HFFc6 (cell line): Measurements from ENCODE around the gene ZDHHC1. TPM values are rescaled to one million over a fixed set of nuclear protein-coding genes. Genes with fewer than 3 reads are reported as not detected.
"Not testable (repeated sequence)": the region's sequence is repeated elsewhere in the genome, so short reads cannot be mapped to it uniquely, and the experiment has no call there.

Experiments used
- DNase-seq: peaks from one replicate; pipeline ENCODE4 v3.0.0-alpha.2; 2018
- H3K27ac Mint-ChIP-seq: 2 replicates; pipeline ENCODE4 v1.8.0; 2020; ENCODE audit warnings: mild to moderate bottlenecking, mixed read lengths
- H3K27me3 Mint-ChIP-seq: 2 replicates; pipeline ENCODE4 v1.8.0; 2021; ENCODE audit warnings: mild to moderate bottlenecking, moderate library complexity, mixed read lengths; ENCODE audit not compliant: insufficient read depth
- H3K36me3 Mint-ChIP-seq: 2 replicates; pipeline ENCODE4 v1.8.0; 2021; ENCODE audit warnings: low read depth, mixed read lengths
- H3K4me1 Mint-ChIP-seq: 2 replicates; pipeline ENCODE4 v1.8.0; 2020; ENCODE audit warnings: low read depth, mixed read lengths
- H3K4me3 Mint-ChIP-seq: 2 replicates; pipeline ENCODE4 v1.8.0; 2020; ENCODE audit warnings: mild to moderate bottlenecking, moderate library complexity, mixed read lengths
- H3K9me3 Mint-ChIP-seq: 2 replicates; pipeline ENCODE4 v1.8.0; 2020; ENCODE audit warnings: mild to moderate bottlenecking, mixed read lengths
- total RNA-seq, 6 experiments: library from RNA; stranded (reverse); fragmentation: NEBNext Ultra II Directional; extraction: Animal tissue kit (Norgen Biotek cat#: 25700); gene quantifications; 2 replicates in 1 of 6; 3 replicates in 5 of 6; pipeline ENCODE4 v1.2.3, GENCODE V29; 2021
- TF ChIP-seq, protein P1 (sequence below): fragments of 200-600 bp; sonication (generic); IDR thresholded peaks from 2 replicates; pipeline ENCODE4 v1.5.0; 2021; ENCODE audit warnings: antibody characterized with exemption, mild to moderate bottlenecking

Gene ZDHHC1
- total RNA-seq, 6 experiments from 2014 or later = 2.1 to 5.4 (median 2.8) TPM

DNA sequence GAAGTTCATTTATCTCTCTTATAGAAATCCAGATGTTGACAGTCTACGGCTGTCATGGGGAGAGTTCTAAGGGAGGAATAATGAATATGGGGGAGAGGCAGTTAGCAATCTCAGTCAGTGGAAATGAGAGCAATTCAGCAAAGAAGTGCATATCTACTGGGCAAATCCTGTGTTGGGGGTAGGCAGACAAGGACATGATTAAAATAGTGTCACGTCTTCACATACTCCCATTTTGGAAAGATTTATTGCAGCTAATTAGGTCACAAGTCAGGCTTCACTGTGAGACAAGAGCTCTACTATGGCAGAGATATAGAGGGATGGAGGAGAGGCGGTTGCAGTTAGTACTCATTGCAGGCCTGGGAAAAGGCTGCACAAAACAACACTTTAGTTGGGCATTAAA, 59.9 kb downstream of the ZDHHC1 start:
- Mint-ChIP-seq H3K27me3 (peaks cover 23% of the 10 kb centered on the region), H3K4me3 (no peak overlapping the region), H3K9me3 (no peaks in the 10 kb centered on the region), H3K4me1 (no peaks in the 10 kb centered on the region), H3K27ac (no peak overlapping the region), H3K36me3 (no peaks in the 10 kb centered on the region)
- TF ChIP-seq, protein P1, sequence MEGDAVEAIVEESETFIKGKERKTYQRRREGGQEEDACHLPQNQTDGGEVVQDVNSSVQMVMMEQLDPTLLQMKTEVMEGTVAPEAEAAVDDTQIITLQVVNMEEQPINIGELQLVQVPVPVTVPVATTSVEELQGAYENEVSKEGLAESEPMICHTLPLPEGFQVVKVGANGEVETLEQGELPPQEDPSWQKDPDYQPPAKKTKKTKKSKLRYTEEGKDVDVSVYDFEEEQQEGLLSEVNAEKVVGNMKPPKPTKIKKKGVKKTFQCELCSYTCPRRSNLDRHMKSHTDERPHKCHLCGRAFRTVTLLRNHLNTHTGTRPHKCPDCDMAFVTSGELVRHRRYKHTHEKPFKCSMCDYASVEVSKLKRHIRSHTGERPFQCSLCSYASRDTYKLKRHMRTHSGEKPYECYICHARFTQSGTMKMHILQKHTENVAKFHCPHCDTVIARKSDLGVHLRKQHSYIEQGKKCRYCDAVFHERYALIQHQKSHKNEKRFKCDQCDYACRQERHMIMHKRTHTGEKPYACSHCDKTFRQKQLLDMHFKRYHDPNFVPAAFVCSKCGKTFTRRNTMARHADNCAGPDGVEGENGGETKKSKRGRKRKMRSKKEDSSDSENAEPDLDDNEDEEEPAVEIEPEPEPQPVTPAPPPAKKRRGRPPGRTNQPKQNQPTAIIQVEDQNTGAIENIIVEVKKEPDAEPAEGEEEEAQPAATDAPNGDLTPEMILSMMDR = no peak
- no peak for DNase-seq

DNA sequence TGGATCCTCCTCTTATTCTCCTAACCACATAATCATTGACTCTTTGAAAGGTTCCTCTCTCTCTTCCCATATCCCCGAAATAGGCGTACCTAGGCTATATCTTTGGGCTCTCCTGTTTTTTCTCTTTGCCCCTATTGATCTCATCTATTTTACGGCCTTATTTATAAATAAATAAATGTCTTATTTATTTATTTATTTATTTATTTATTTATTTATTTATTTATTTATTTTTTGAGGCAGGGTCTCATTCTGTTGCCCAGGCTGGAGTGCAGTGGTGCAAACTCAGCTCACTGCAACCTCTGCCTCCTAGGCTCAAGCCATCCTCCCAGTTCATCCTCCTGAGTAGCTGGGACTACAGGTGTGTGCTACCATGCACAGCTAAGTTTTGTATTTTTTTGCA, 63.8 kb downstream of the ZDHHC1 start:
- not testable (repeated sequence) for H3K4me3 Mint-ChIP-seq, H3K36me3 Mint-ChIP-seq, H3K9me3 Mint-ChIP-seq, DNase-seq, H3K4me1 Mint-ChIP-seq, H3K27ac Mint-ChIP-seq
- peaks cover 12% of the 10 kb centered on the region for H3K27me3 Mint-ChIP-seq

DNA sequence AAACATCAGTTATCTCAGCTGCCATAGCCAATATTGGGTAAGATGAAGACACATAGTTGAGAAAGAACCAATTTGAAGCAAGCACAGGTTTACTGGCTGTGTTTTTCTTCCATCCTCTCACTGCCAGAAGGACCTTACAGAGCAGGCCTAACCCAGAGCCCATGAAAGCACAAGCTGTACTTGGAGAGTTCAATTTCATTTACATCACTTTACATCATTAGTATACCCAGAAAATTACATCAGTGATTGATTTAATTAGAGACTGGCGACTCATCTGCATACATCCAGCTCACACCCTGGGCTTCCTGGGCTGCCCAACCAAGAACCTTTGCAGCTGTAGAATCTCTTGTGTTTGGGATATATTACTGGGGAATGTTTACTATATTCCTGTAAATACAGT, 66.0 kb downstream of the ZDHHC1 start:
- no peaks in the 10 kb centered on the region for H3K36me3 Mint-ChIP-seq
- H3K27ac Mint-ChIP-seq = no peak overlapping the region
- H3K4me1 Mint-ChIP-seq = no peaks in the 10 kb centered on the region
- H3K27me3 Mint-ChIP-seq = peaks cover 12% of the 10 kb centered on the region; the same call in 1 of the 2 replicates
- no peak overlapping the region for H3K4me3 Mint-ChIP-seq
- H3K9me3 Mint-ChIP-seq = no peaks in the 10 kb centered on the region
- TF ChIP-seq, protein P1 = no peak
- no peak for DNase-seq

DNA sequence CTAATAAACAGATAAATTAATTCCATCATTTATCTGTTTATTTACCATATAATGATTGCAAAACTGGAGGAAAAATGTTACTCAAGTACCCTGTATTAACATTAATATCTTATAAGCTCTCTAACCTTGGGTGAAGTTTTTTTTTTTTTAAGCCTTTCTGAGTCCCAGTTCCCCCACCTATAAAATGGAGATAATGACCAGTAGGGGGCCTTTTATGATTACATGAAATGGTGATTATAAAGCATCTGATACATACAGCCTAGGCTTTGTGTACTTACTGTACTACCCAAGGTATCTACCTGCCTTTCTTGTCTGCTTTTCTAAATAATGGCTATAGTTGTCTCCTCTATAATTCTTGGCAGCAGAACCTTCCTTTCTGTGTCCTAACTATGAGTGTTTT, 67.1 kb downstream of the ZDHHC1 start:
- H3K36me3 Mint-ChIP-seq = no peaks in the 10 kb centered on the region
- peaks cover 11% of the 10 kb centered on the region; the same call in 1 of the 2 replicates for H3K27me3 Mint-ChIP-seq
- no peaks in the 10 kb centered on the region for H3K9me3 Mint-ChIP-seq
- H3K4me3 Mint-ChIP-seq = no peak overlapping the region
- TF ChIP-seq, protein P1 = peak; percentile 78
- DNase-seq = peak; percentile 3
- no peaks in the 10 kb centered on the region for H3K4me1 Mint-ChIP-seq
- H3K27ac Mint-ChIP-seq = no peak overlapping the region

DNA sequence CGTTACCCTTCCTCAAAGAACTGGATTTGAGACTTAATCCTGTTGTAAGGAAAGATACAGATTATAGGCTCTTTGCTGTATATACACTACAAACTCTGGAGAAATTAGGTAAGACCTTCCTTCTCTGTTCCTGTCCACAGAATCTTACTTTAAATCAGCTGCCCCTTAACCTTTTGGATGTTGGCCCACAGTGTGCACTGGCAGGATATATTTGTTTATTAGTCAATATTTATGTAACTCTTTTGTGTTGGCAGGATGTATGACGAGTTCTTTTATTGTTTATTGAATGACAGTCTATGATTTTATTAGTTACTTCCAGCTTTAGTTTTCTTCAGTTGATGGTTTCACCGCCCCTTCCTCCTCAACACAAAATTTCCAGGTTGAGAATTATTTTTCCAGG, 69.9 kb downstream of the ZDHHC1 start:
- DNase-seq = no peak
- no peaks in the 10 kb centered on the region for H3K36me3 Mint-ChIP-seq
- H3K4me3 Mint-ChIP-seq = no peak overlapping the region
- H3K4me1 Mint-ChIP-seq = no peaks in the 10 kb centered on the region
- no peaks in the 10 kb centered on the region; the same call in 1 of the 2 replicates for H3K27me3 Mint-ChIP-seq
- H3K27ac Mint-ChIP-seq = no peak overlapping the region
- H3K9me3 Mint-ChIP-seq = no peaks in the 10 kb centered on the region
- TF ChIP-seq, protein P1 = no peak

DNA sequence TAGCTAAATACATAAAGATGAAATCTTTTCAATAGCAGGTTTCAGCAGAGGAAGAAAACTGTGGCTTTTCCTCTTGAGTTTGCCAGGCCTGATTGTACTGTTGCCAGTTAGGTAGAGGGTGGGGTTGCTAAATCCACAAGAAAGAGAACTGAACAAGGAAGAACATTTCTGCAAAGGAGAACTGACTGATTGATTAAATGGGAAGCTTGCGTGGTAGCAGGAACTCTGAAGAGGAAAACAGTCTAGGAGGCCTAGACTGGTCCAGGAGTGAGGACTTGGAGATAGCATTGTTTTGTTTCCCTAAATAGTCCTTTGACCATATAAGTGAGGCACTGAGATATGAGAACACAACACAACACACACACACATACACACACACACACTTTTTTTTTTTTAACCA, 70.9 kb downstream of the ZDHHC1 start:
- H3K4me3 Mint-ChIP-seq = no peak overlapping the region
- no peak overlapping the region for H3K27ac Mint-ChIP-seq
- no peaks in the 10 kb centered on the region for H3K36me3 Mint-ChIP-seq
- H3K9me3 Mint-ChIP-seq = no peaks in the 10 kb centered on the region
- no peak for DNase-seq
- TF ChIP-seq, protein P1 = no peak
- H3K27me3 Mint-ChIP-seq = no peaks in the 10 kb centered on the region; the same call in 1 of the 2 replicates
- no peaks in the 10 kb centered on the region for H3K4me1 Mint-ChIP-seq

Other genes starting within 250 kb of the ZDHHC1 start
- gene NOL3, start 245.9 kb downstream of the ZDHHC1 start, total RNA-seq = 10 to 100 TPM; 16.1 to 20.1 (median 17.7) TPM
- 10 to 100 TPM in 5 of 6 experiments, 1 to 10 TPM in 1; 9.6 to 13.8 (median 11.6) TPM for gene MATCAP1, start 232.5 kb downstream of the ZDHHC1 start, total RNA-seq
- gene EXOC3L1, start 226.3 kb downstream of the ZDHHC1 start, total RNA-seq = under 1 TPM in 1 of 6 experiments, not detected in 5; 0.18 TPM
- gene E2F4, start 224.3 kb downstream of the ZDHHC1 start, total RNA-seq = 10 to 100 TPM; 52.9 to 64.7 (median 61.0) TPM
- 1 to 10 TPM in 3 of 6 experiments, under 1 TPM in 3; 0.79 to 1.3 (median 1.1) TPM for gene ELMO3, start 217.3 kb downstream of the ZDHHC1 start, total RNA-seq
- gene TMEM208, start 189.3 kb downstream of the ZDHHC1 start, total RNA-seq = 10 to 100 TPM; 50.9 to 67.8 (median 58.4) TPM
- 10 to 100 TPM; 46.3 to 55.9 (median 51.1) TPM for gene FHOD1, start 169.0 kb downstream of the ZDHHC1 start, total RNA-seq
- 1 to 10 TPM; 3.3 to 4.2 (median 3.7) TPM for gene SLC9A5, start 167.5 kb downstream of the ZDHHC1 start, total RNA-seq
- gene PLEKHG4, start 136.9 kb downstream of the ZDHHC1 start, total RNA-seq = 10 to 100 TPM in 5 of 6 experiments, 1 to 10 TPM in 1; 8.6 to 14.1 (median 13.0) TPM
- not detected for gene KCTD19, start 89.7 kb downstream of the ZDHHC1 start, total RNA-seq
- not detected for gene LRRC36, start 89.7 kb downstream of the ZDHHC1 start, total RNA-seq
- gene TPPP3, start 23.0 kb downstream of the ZDHHC1 start, total RNA-seq = under 1 TPM in 2 of 6 experiments, not detected in 4; 0.21 to 0.28 TPM
- not detected for gene HSD11B2, start 14.6 kb upstream of the ZDHHC1 start, total RNA-seq
- 100 to 1,000 TPM; 102 to 130 (median 118) TPM for gene ATP6V0D1, start 64.7 kb upstream of the ZDHHC1 start, total RNA-seq
- gene AGRP, start 67.1 kb upstream of the ZDHHC1 start, total RNA-seq = not detected
- gene RIPOR1, start 112.4 kb upstream of the ZDHHC1 start, total RNA-seq = 100 to 1,000 TPM in 1 of 6 experiments, 10 to 100 TPM in 5; 72.2 to 101 (median 82.9) TPM
- gene CTCF, start 146.0 kb upstream of the ZDHHC1 start, total RNA-seq = 10 to 100 TPM; 22.6 to 31.1 (median 29.4) TPM
- 1 to 10 TPM; 1.6 to 2.7 (median 1.8) TPM for gene CARMIL2, start 228.7 kb upstream of the ZDHHC1 start, total RNA-seq
- gene ACD, start 243.8 kb upstream of the ZDHHC1 start, total RNA-seq = 10 to 100 TPM; 18.0 to 25.8 (median 23.9) TPM
- gene PARD6A, start 244.5 kb upstream of the ZDHHC1 start, total RNA-seq = 1 to 10 TPM in 1 of 6 experiments, under 1 TPM in 5; 0.55 to 1.1 (median 0.86) TPM